Psoas muscle (tissue), 8 donors: ENCODE results near the gene TOR4A. TPM values are rescaled to one million over a fixed set of nuclear protein-coding genes. Genes with fewer than 3 reads are reported as not detected.

Experiments
- ATAC-seq, 4 donors: fragments of 200-7000 bp; cut with Tn5 transposase; one replicate each; pipeline ENCODE4 v1.9.1; 2020; ENCODE audit warnings: moderate library complexity in 3 of 4, mild to moderate bottlenecking in 2 of 4
- DNase-seq, 2 donors: peaks; one replicate each; pipeline ENCODE4 v3.0.0-alpha.2; 2020
- H3K27ac ChIP-seq: fragments of 200-600 bp; one replicate; pipeline ENCODE4 v1.8.0; 2022
- H3K27me3 ChIP-seq, 3 donors: fragments of 200-600 bp in 1 of 3; one replicate each; pipeline versions ENCODE4 v1.6.1 to v1.8.0; 2013 to 2022; ENCODE audit warnings: low read length in 2 of 3, mild to moderate bottlenecking in 2 of 3, moderate library complexity in 1 of 3; ENCODE audit not compliant: insufficient read depth in 3 of 3
- H3K36me3 ChIP-seq, 2 donors: fragments of 200-600 bp in 1 of 2; one replicate each; pipeline versions ENCODE4 v1.6.1 to v1.8.0; 2013 to 2022; ENCODE audit warnings: low read depth in 1 of 2, mild to moderate bottlenecking in 1 of 2, moderate library complexity in 1 of 2; ENCODE audit not compliant: insufficient read depth in 1 of 2
- H3K4me1 ChIP-seq: fragments of 200-600 bp; one replicate; pipeline ENCODE4 v1.8.0; 2022
- H3K4me3 ChIP-seq: fragments of 200-600 bp; one replicate; pipeline ENCODE4 v1.8.0; 2022; ENCODE audit warnings: mild to moderate bottlenecking
- H3K9me3 ChIP-seq: fragments of 200-600 bp; one replicate; pipeline ENCODE4 v1.8.0; 2022
- WGBS, 3 donors: extraction: QIAGEN DNeasy Blood & Tissue Kit; methylation state at CpG; one replicate each; pipeline versions ENCODE4 v1.1.6 to v1.1.7; 2013; 5-methylcytosine and 5-hydroxymethylcytosine counted together
- intact Hi-C, 2 donors: fragments of 100-400 bp; cut with DNase I; formaldehyde crosslinking; loops; one replicate each; pipeline versions ENCODE4 v1.11.0 to v1.14.2; 2022
- polyA plus RNA-seq, 3 donors: library from polyadenylated mRNA; stranded (reverse); fragments of 200-250 nt; gene quantifications; one replicate each; pipeline ENCODE4 v1.2.3, GENCODE V29; 2013
- total RNA-seq, 4 donors: library from RNA; stranded (reverse); fragmentation: NEBNext Ultra II Directional in 2 of 4; extraction: Animal tissue kit (Norgen Biotek cat#: 25700) in 2 of 4; gene quantifications; one replicate each; pipeline versions ENCODE4 v1.2.1 to v1.2.4, GENCODE V29; 2021 to 2023
- TF ChIP-seq, protein P1 (sequence below): fragments of 200-600 bp; IDR thresholded peaks from one replicate; pipeline ENCODE4 v1.8.0; 2022; ENCODE audit warnings: antibody characterized with exemption
- donor health status: healthy with polysubstance abuse.
- donor health status: DM: no; HTN: no; CAD: no; lungs with moderate emphysema.
- donor health status: Bipolar disorder and iron deficiency.
- donor health status: healthy.
- donor health status: DM: yes; HTN: yes; CAD: no.
- donor health status: DM: no; HTN: no; CAD: no.
- donor health status: DM: no; HTN: no; CAD: no.
- donor health status: DM: yes; HTN: yes; CAD: no.

Gene TOR4A
- total and polyA plus RNA-seq, 7 donors = 0.77 to 2.3 (median 2.1) TPM

DNA sequence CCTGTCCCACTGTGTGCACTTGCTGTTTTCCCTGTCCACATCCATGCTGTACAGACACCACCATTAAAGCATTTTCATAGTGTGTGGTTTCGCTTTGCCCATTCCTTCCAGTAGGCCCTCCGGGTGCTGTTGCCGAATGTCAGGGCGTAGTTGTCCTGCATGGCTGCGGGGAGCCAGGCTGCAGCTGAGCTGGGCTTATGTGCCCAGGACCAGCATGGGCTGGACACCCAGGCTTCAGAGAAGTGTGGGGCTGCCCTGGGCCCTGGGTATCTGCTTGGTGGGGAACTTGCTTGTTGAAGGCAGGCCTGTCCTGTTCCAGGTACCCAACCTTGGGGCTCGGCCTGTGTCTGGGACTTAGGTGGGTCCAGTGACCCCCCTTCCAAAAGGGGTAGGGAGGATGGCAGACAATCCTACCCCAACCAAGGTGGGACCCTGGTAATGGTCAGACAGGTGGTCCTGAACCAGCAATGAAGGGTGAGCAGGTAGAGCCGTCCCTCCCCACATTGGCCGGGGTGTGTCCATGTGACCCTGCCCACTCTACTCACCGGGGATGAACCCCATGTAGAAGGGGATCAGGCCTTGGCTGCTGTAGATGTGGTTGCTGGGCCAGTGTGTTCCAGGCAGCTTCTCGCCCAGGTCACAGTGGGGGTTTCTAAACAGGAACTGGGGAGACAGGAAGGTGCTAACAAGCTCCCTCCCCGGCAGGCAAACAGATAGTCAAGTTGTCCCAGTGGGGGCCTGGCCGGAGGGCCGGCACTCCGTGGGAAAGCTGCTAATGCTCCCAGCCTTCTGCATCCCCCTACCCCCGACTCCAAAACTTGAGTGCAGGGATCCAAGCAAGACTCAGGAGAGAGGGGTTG is 33.7 kb upstream of the TOR4A start:
- Histone ChIP-seq H3K4me1 (peaks cover 48% of the 10 kb centered on the region), H3K27me3 (no peaks in the 10 kb centered on the region), H3K36me3 (peaks cover 0 to 23% of the 10 kb centered on the region in 2 donors), H3K4me3 (peak overlapping the region; percentile 97), H3K9me3 (no peaks in the 10 kb centered on the region), H3K27ac (peak overlapping the region; percentile 58)
- ATAC-seq = no peak
- WGBS, 3 donors = 59 to 71% (median 66%) methylated on average over 15 of the region's 15 CpGs
- intact Hi-C loops = no loop called here
- TF ChIP-seq, protein P1, sequence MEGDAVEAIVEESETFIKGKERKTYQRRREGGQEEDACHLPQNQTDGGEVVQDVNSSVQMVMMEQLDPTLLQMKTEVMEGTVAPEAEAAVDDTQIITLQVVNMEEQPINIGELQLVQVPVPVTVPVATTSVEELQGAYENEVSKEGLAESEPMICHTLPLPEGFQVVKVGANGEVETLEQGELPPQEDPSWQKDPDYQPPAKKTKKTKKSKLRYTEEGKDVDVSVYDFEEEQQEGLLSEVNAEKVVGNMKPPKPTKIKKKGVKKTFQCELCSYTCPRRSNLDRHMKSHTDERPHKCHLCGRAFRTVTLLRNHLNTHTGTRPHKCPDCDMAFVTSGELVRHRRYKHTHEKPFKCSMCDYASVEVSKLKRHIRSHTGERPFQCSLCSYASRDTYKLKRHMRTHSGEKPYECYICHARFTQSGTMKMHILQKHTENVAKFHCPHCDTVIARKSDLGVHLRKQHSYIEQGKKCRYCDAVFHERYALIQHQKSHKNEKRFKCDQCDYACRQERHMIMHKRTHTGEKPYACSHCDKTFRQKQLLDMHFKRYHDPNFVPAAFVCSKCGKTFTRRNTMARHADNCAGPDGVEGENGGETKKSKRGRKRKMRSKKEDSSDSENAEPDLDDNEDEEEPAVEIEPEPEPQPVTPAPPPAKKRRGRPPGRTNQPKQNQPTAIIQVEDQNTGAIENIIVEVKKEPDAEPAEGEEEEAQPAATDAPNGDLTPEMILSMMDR = no peak
- no peak for DNase-seq

DNA sequence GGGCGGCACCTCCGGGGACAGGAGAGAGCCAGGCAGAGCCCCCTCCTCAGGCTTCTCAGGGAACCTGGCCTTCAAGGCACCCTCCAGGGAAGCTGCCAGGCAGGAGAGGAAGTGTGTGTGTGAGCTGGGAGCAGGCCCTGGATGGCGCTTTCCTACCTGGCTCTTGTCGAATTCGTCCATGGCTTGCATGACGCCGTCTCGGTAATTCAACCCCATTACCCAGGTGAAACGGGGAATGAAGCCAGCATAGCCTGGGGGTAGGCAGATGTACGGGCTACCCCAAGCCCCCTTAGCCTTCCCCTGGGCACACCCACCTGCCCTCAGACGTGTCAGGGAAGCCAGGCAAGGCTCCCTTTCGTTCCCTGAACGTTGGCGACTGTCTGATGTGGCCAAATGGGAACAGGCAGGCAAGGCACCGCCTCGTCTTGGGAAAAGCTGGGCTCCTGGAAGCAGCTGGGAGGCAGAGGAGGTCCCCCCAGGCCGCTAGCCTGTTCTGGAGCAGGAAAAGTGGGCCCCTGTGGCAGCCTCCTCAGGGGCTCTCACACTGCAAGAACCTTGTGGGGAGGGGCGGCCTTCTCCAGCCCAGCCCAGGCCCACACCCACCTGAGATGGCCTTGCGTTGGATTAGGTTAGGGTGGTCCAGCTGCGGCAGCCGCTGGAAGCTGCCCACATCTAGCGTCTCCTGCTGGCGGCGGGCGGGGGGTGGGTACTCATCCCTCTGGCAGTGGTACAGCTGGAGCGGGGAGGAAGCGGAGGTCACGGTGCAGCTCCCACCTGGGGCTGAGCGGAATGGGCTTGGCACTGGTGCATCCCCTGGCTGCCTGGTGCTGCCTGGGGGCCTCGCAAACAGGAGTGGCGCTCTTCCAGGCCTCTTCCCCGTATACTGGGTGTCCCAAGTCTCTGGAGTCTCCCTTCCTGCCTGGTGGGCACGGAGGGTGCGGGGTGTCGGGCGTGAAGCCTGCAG is 32.8 kb upstream of the TOR4A start:
- ATAC-seq (no peak), DNase-seq (no peak)
- intact Hi-C loops = no loop called here
- no peaks in the 10 kb centered on the region for H3K27me3 ChIP-seq
- no peak overlapping the region for H3K4me3 ChIP-seq
- 62 to 66% (median 65%) methylated on average over 30 to 36 of the region's 36 CpGs for whole genome bisulfite sequencing, 3 donors
- peak overlapping the region; percentile 58 for H3K27ac ChIP-seq
- TF ChIP-seq, protein P1 = no peak
- H3K36me3 ChIP-seq = peaks cover 0 to 23% of the 10 kb centered on the region in 2 donors
- peaks cover 40% of the 10 kb centered on the region for H3K4me1 ChIP-seq
- no peaks in the 10 kb centered on the region for H3K9me3 ChIP-seq

GRCh38 chr9:137245450-137246421 is 31.8 kb upstream of the TOR4A start:
- H3K4me1 ChIP-seq = peaks cover 40% of the 10 kb centered on the region
- H3K9me3 ChIP-seq = no peaks in the 10 kb centered on the region
- H3K36me3 ChIP-seq = peaks cover 0 to 23% of the 10 kb centered on the region in 2 donors
- H3K4me3 ChIP-seq = no peak overlapping the region
- intact Hi-C loops = no loop called here
- TF ChIP-seq, protein P1 = no peak
- H3K27ac ChIP-seq = no peak overlapping the region
- DNase-seq (no peak), ATAC-seq (no peak)
- no peaks in the 10 kb centered on the region for H3K27me3 ChIP-seq
- 88 to 90% (median 88%) methylated on average over 25 of the region's 25 CpGs for WGBS, 3 donors
